Measurements from ENCODE around the gene SARS2.

SARS2 gene

DNA sequence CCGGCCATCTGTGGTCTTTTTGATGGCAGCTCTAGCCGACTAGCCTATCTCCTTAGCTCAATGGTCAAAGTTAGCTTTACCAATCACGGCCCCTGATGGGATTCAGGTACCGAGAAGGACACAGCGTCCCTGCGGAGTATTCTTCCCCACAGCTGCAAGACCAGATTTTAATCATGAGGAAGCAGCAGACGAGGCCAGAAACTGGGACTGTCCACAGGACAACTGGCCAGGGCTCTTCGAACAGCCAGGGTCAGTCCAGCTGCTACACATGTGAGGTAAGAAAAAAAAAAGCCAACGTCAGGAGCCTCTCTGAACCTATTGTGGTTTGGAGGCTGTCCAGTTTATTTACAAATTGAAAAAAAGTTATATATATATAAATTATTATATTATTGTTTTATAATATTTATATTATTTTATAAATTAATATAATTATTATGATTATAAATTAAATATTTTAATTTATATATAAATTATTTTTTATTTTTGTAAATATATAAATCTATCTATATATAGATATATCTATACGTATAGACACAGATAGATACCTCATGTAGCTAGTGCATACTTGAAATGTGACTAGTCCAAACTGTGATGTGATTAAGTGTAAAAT lies 63.3 kb downstream of the SARS2 start:
- no peaks in the 10 kb centered on the region for H3K27me3 ChIP-seq (ENCODE audit: control insufficient read depth in 2 of 2, insufficient read depth in 2 of 2, low read length in 2 of 2)
- H3K4me1 ChIP-seq (ENCODE audit: control insufficient read depth in 2 of 2, insufficient read depth in 2 of 2, low read length in 2 of 2), result peaks cover 24 to 31% of the 10 kb centered on the region in 2 donors
- H3K9me3 ChIP-seq (ENCODE audit: control insufficient read depth in 2 of 2, low read length in 2 of 2), result no peaks in the 10 kb centered on the region
- no peak overlapping the region for H3K27ac ChIP-seq (ENCODE audit: low read depth in 2 of 2, low read length in 2 of 2)
- H3K9ac ChIP-seq (ENCODE audit: low read depth in 1 of 2, low read length in 2 of 2), result no peak overlapping the region
- H3K36me3 ChIP-seq (ENCODE audit: control insufficient read depth in 2 of 2, insufficient read depth in 2 of 2, low read length in 2 of 2), result no peaks in the 10 kb centered on the region
- no peak overlapping the region for H3K4me3 ChIP-seq (ENCODE audit: low read length in 2 of 2)
